Left cardiac atrium (tissue), 4 donors: ENCODE results near the gene BAHCC1. TPM values are rescaled to one million over a fixed set of nuclear protein-coding genes. Genes with fewer than 3 reads are reported as not detected.

Experiments used
- ATAC-seq, 2 donors: fragments of 200-7000 bp; cut with Tn5 transposase; one replicate each; pipeline ENCODE4 v1.9.1; 2020; ENCODE audit warnings: mild to moderate bottlenecking in 2 of 2, moderate library complexity in 2 of 2
- DNase-seq: peaks from one replicate; pipeline ENCODE4 v3.0.0-alpha.2; 2020
- intact Hi-C, 2 donors: fragments of 100-400 bp; cut with DNase I; formaldehyde crosslinking; loops; one replicate each; pipeline versions ENCODE4 v1.14.1 to v1.15.1; 2022 to 2023
- total RNA-seq, 2 donors: library from RNA; stranded (reverse); fragmentation: NEBNext Ultra II Directional; extraction: Animal tissue kit (Norgen Biotek cat#: 25700); gene quantifications; one replicate each; pipeline ENCODE4 v1.2.1, GENCODE V29; 2021
- donor health status: DM: no; HTN: yes; CAD: no.
- donor health status: DM: no; HTN: yes; CAD: no; lungs with severe emphysema.
- donor health status: DM: yes; HTN: yes; CAD: no.
- donor health status: Dilated cardiomyopathy.

The BAHCC1 gene
- total RNA-seq, 2 donors from 2014 or later: 8.3 to 9.9 TPM

GRCh38 chr17:81365601-81366585 lies 29.4 kb upstream of the BAHCC1 start:
- no peak for DNase-seq
- peak; percentile 53 to 88 for ATAC-seq
- intact Hi-C loops: no loop called here

GRCh38 chr17:81366648-81367047 lies 28.6 kb upstream of the BAHCC1 start:
- DNase-seq (no peak), ATAC-seq (no peak)
- intact Hi-C loops: no loop called here

- DNase-seq (no peak), ATAC-seq (no peak)
- intact Hi-C loops: no loop called here
These were observed 28.1 kb upstream of the BAHCC1 start for GRCh38 chr17:81367171-81367570.

GRCh38 chr17:81368161-81369022 lies 26.9 kb upstream of the BAHCC1 start:
- no peak for DNase-seq
- intact Hi-C loops: no loop called here
- ATAC-seq: no peak

- ATAC-seq (no peak), DNase-seq (no peak)
- intact Hi-C loops: no loop called here
These were observed 25.0 kb upstream of the BAHCC1 start for GRCh38 chr17:81370294-81370693.

GRCh38 chr17:81371910-81372760 lies 23.1 kb upstream of the BAHCC1 start:
- DNase-seq (peak; percentile 77), ATAC-seq (peak; percentile 79 to 87)
- intact Hi-C loops: no loop called here

GRCh38 chr17:81373536-81374160 lies 21.6 kb upstream of the BAHCC1 start:
- ATAC-seq: no peak
- DNase-seq: no peak
- intact Hi-C loops: no loop called here

GRCh38 chr17:81374890-81375289 lies 20.4 kb upstream of the BAHCC1 start:
- ATAC-seq: no peak
- intact Hi-C loops: no loop called here
- no peak for DNase-seq

GRCh38 chr17:81376946-81377714 lies 18.1 kb upstream of the BAHCC1 start:
- intact Hi-C loops: no loop called here
- DNase-seq (no peak), ATAC-seq (no peak)

- intact Hi-C loops: no loop called here
- no peak for DNase-seq
- no peak for ATAC-seq
These were observed 16.2 kb upstream of the BAHCC1 start for GRCh38 chr17:81378941-81379511.

- intact Hi-C loops: no loop called here
- no peak for DNase-seq
- no peak for ATAC-seq
These were observed 15.7 kb upstream of the BAHCC1 start for GRCh38 chr17:81379523-81379942.

- DNase-seq (no peak), ATAC-seq (no peak)
- intact Hi-C loops: no loop called here
These were observed 15.1 kb upstream of the BAHCC1 start for GRCh38 chr17:81380131-81380530.

GRCh38 chr17:81380666-81381518 lies 14.4 kb upstream of the BAHCC1 start:
- intact Hi-C loops: no loop called here
- ATAC-seq: no peak
- DNase-seq: peak; percentile 13

- no peak for ATAC-seq
- intact Hi-C loops: no loop called here
- peak; percentile 19 for DNase-seq
These were observed 13.4 kb upstream of the BAHCC1 start for GRCh38 chr17:81381632-81382577.

- DNase-seq (peak; percentile 16), ATAC-seq (no peak)
- intact Hi-C loops: no loop called here
These were observed 12.4 kb upstream of the BAHCC1 start for GRCh38 chr17:81382851-81383250.
